ENCODE data around the gene DENND2D.

Gene DENND2D, protein sequence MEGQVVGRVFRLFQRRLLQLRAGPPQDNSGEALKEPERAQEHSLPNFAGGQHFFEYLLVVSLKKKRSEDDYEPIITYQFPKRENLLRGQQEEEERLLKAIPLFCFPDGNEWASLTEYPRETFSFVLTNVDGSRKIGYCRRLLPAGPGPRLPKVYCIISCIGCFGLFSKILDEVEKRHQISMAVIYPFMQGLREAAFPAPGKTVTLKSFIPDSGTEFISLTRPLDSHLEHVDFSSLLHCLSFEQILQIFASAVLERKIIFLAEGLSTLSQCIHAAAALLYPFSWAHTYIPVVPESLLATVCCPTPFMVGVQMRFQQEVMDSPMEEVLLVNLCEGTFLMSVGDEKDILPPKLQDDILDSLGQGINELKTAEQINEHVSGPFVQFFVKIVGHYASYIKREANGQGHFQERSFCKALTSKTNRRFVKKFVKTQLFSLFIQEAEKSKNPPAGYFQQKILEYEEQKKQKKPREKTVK

GRCh38 chr1:111199881-111200801 is at the start of gene DENND2D:
Gene DENND2D, minus strand, starts transcription at chr1:111200646. Its CDS starts 187 bp downstream, at chr1:111200459.
- no peak for TF ChIP-seq EZH2 (IDR thresholded peaks at IDR 0.05; ENCODE audit: borderline replicate concordance, low read length)
- TF ChIP-seq, protein P1, sequence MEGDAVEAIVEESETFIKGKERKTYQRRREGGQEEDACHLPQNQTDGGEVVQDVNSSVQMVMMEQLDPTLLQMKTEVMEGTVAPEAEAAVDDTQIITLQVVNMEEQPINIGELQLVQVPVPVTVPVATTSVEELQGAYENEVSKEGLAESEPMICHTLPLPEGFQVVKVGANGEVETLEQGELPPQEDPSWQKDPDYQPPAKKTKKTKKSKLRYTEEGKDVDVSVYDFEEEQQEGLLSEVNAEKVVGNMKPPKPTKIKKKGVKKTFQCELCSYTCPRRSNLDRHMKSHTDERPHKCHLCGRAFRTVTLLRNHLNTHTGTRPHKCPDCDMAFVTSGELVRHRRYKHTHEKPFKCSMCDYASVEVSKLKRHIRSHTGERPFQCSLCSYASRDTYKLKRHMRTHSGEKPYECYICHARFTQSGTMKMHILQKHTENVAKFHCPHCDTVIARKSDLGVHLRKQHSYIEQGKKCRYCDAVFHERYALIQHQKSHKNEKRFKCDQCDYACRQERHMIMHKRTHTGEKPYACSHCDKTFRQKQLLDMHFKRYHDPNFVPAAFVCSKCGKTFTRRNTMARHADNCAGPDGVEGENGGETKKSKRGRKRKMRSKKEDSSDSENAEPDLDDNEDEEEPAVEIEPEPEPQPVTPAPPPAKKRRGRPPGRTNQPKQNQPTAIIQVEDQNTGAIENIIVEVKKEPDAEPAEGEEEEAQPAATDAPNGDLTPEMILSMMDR (IDR thresholded peaks at IDR 0.05; ENCODE audit: low read length): no peak
- peaks cover 76% of the 10 kb centered on the region for H3K4me1 ChIP-seq (ENCODE audit: insufficient read depth, low read length, severe bottlenecking)
- H3K27ac ChIP-seq (ENCODE audit: low read depth, low read length, poor library complexity, severe bottlenecking): peak within 1 kb of the TSS; percentile 89
- no peaks in the 10 kb centered on the region for H3K9me3 ChIP-seq (ENCODE audit: low read length)
- peaks cover 6% of the 10 kb centered on the region; the same call in 1 of the 2 replicates for H3F3A ChIP-seq (ENCODE audit: insufficient read depth, low read length)
- no peaks in the 10 kb centered on the region for H3K27me3 ChIP-seq (ENCODE audit: insufficient read depth, low read length)
- peak within 1 kb of the TSS; percentile 99 for H3K9ac ChIP-seq (ENCODE audit: low read length)
- no peaks in the 10 kb centered on the region for H4K20me1 ChIP-seq (ENCODE audit: insufficient read depth, low read length)
- no peak within 1 kb of the TSS for H3K4me3 ChIP-seq (ENCODE audit: low read depth, low read length, poor library complexity, severe bottlenecking)
- peak within 1 kb of the TSS; percentile 87 for H3K4me2 ChIP-seq (ENCODE audit: low read length)
- H2AFZ ChIP-seq (ENCODE audit: low read length): no peak within 1 kb of the TSS
- H3K79me2 ChIP-seq (ENCODE audit: insufficient read depth, low read length): peaks cover 10% of the 10 kb centered on the region; the same call in 1 of the 2 replicates
- H3K36me3 ChIP-seq (ENCODE audit: insufficient read depth, low read length): peaks cover 73% of the 10 kb centered on the region
- H3K9me2 ChIP-seq (ENCODE audit: low read depth, low read length): no peaks in the 10 kb centered on the region

DNA sequence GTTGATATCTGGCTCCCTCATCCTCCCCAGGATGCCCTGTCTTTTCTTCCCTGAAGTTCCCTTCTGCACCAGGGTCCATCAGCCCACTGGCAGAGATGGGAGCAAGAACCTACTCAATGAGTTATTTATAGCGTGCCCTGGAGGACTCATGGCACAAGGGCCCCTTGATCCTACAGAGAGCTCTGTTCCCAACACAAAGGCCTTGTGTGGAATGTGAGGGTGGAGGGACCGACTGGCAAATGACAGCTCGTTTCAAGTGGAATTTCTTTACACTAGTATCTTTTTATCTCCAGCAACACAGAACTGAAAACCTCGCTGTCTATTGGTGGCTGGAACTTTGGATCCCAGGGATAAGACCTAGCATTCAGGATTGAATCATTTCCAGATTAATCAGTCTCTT is 49.5 kb upstream of the DENND2D start:
- H3K36me3 ChIP-seq (ENCODE audit: insufficient read depth, low read length): peaks cover 5% of the 10 kb centered on the region; the same call in 1 of the 2 replicates
- no peak for TF ChIP-seq EZH2 (IDR thresholded peaks at IDR 0.05; ENCODE audit: borderline replicate concordance, low read length)
- TF ChIP-seq, protein P1 (IDR thresholded peaks at IDR 0.05; ENCODE audit: low read length): no peak
- H3K27me3 ChIP-seq (ENCODE audit: insufficient read depth, low read length): no peaks in the 10 kb centered on the region
- no peaks in the 10 kb centered on the region for H3K4me1 ChIP-seq (ENCODE audit: insufficient read depth, low read length, severe bottlenecking)
- H4K20me1 ChIP-seq (ENCODE audit: insufficient read depth, low read length): no peaks in the 10 kb centered on the region
- H3K4me3 ChIP-seq (ENCODE audit: low read depth, low read length, poor library complexity, severe bottlenecking): no peak overlapping the region
- H3F3A ChIP-seq (ENCODE audit: insufficient read depth, low read length): no peaks in the 10 kb centered on the region
- H3K9me2 ChIP-seq (ENCODE audit: low read depth, low read length): no peaks in the 10 kb centered on the region
- H3K4me2 ChIP-seq (ENCODE audit: low read length): no peak overlapping the region
- no peak overlapping the region for H3K9ac ChIP-seq (ENCODE audit: low read length)
- H3K9me3 ChIP-seq (ENCODE audit: low read length): no peaks in the 10 kb centered on the region
- H2AFZ ChIP-seq (ENCODE audit: low read length): no peak overlapping the region
- no peaks in the 10 kb centered on the region for H3K79me2 ChIP-seq (ENCODE audit: insufficient read depth, low read length)
- no peak overlapping the region for H3K27ac ChIP-seq (ENCODE audit: low read depth, low read length, poor library complexity, severe bottlenecking)

GRCh38 chr1:111247125-111247838 is 46.8 kb upstream of the DENND2D start:
- Histone ChIP-seq H3K9ac (ENCODE audit: low read length) (no peak overlapping the region), H2AFZ (ENCODE audit: low read length) (no peak overlapping the region), H3K36me3 (ENCODE audit: insufficient read depth, low read length) (peaks cover 32% of the 10 kb centered on the region), H3K27me3 (ENCODE audit: insufficient read depth, low read length) (no peaks in the 10 kb centered on the region), H3K27ac (ENCODE audit: low read depth, low read length, poor library complexity, severe bottlenecking) (no peak overlapping the region), H3K9me2 (ENCODE audit: low read depth, low read length) (no peaks in the 10 kb centered on the region), H3K4me3 (ENCODE audit: low read depth, low read length, poor library complexity, severe bottlenecking) (no peak overlapping the region), H3K9me3 (ENCODE audit: low read length) (no peaks in the 10 kb centered on the region), H3K4me1 (ENCODE audit: insufficient read depth, low read length, severe bottlenecking) (no peaks in the 10 kb centered on the region), H3K4me2 (ENCODE audit: low read length) (no peak overlapping the region), H4K20me1 (ENCODE audit: insufficient read depth, low read length) (no peaks in the 10 kb centered on the region), H3K79me2 (ENCODE audit: insufficient read depth, low read length) (no peaks in the 10 kb centered on the region), H3F3A (ENCODE audit: insufficient read depth, low read length) (0 out of 2 replicates have a peak, but pooled peaks cover 3% of the 10 kb centered on the region)
- TF ChIP-seq, protein P1 (IDR thresholded peaks at IDR 0.05; ENCODE audit: low read length): no peak
- TF ChIP-seq EZH2 (IDR thresholded peaks at IDR 0.05; ENCODE audit: borderline replicate concordance, low read length): no peak

Measured in OCI-LY1 (cell line).